Cortex of kidney (tissue), 1 donor: Measurements from ENCODE around the gene STXBP5L.
"Not testable (repeated sequence)": the region's sequence is repeated elsewhere in the genome, so short reads cannot be mapped to it uniquely, and the experiment has no call there.

Source experiments
- DNase-seq: peaks from one replicate; lab custom pipeline; 2025; lab: John Stamatoyannopoulos, UW

Gene STXBP5L

DNA sequence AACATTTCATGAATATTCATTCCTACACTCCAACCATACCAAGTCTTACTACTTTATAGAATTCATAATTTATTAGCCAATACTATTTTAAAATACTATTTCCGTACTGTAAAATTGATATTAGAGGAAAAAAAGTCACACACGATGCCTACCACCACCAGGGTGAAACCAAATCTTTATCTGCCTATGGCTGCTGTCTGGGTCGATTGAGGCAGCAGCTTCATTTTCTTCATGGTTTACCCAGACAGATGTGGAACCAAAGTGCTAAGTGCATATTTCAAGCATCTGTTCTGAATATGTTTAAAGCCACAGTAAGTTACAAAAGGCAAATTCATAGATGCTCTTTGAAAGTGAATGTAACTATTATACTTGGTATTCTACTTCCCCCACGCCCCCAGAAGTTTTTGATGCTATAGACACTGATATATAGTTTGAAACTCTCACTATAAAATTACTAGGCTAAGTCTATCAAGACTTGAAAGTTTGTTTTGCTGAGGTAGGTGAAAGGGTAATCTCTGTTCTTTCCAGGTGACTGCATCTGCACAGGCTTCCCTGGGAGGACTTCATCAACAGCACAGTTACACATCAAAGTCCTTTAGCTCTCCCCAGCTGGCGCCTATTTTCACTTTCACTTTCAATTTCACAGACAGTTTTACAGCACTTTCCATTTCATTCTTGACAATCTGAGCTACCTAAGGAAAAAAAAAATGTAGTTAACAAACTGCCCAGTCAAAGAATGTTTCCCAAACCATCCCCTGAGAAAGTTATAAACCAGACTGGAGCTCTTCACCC is 523.9 kb downstream of the STXBP5L start:
- no peak for DNase-seq

DNA sequence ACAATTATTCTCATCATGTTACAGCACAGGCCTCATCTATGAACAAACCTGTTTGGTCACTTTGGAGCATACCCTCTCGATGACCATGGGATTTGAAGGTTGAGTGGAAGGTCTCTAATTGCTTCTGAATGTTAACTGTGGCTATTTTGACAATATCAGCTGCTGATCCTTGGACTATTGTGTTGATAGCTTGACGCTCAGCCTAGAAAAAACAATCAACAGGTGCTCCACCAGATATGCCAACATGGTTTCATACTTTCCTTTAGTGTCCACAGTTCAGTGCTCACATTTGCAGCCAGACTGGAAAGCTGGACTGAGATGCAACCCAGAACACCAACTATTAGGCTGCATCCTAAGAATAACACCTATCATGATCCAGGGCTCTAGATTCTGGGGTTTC is 528.1 kb downstream of the STXBP5L start:
- DNase-seq, result no peak

DNA sequence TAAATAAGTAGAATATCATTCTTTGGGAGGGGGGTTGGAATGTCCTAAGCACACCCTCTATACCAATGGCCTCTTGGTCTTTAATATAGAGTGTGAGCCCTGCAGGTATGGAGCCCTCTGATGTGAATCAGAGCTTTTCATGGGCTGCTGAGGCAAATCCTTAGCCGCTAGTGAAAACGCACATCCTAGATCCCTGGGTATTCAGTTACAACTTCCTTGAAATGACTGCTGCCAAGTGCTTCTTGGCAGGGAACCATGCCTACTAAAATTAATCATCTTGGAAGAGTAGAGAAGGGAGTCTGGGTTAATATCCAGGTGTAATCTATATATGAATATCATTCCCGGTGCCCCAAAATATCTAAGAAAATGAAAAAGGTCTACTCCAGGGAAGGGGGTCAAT is 528.6 kb downstream of the STXBP5L start:
- no peak for DNase-seq

DNA sequence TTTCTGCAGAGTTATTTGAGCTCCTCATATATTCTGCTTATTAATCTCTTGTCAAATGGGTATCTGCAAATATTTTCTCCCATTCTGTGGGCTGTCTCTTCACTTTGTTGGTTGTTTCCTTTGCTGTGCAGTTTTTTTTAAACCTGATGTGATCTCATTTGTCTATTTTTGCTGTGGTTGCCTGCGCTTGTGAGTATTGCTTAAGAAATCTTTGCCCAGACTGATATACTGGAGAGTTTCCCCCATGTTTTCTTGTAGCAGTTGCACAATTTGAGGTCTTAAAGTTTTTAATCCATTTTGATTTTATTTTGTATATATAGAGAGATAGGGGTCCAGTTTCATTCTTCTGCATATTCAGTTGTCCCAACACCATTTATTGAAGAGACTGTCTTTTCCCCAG is 535.5 kb downstream of the STXBP5L start:
- DNase-seq, result no peak

DNA sequence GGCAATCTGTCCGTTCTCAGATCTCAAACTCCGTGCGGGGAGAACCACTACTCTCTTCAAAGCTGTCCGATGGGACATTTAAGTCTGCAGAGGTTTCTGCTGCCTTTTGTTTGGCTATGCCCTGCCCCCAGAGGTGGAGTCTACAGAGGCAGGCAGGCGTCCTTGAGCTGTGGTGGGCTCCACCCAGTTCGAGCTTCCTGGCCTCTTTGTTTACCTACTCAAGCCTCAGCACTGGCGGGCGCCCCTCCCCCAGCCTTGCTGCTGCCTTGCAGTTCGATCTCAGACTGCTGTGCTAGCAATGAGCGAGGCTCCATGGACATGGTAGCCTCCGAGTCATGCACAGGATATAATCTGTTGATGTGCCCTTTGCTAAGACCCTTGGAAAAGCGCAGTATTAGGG is 543.7 kb downstream of the STXBP5L start:
- DNase-seq, result not testable (repeated sequence)

DNA sequence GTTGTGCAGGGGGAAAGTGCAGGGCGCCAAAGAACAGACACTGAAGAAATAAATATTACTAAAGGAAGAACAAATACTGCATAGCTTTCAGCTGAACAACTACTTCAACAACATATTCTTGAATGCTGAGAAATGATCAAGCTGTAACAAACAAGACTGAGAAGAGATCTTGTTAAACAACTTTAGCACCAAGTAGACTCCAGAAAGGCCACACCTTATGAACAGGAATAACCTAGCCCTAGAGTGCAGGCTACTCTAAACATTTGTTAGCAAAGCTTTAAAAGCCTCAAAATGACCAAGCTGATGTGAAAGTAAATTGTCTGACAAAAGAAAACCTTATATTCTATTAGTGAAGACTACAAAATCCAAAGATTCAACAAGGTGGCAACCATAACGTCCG is 554.6 kb downstream of the STXBP5L start:
- DNase-seq, result no peak

DNA sequence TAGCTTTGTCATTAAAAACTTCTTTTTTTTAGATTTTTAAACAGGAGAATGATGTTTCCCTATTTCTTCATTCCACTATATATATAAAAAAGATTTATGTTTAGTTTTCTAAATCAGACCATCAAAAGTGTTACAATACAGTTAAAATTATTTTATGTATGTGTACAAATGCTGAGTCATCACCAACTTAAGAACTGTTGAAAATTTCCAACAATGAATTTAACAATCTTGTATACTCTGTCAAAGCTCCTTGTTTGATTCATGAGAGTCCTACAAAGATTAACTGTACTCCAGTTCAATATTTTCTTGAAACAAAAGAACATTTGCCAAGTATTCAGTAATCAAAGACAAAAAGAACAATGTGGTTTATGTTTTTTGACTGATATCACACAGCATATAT is 555.7 kb downstream of the STXBP5L start:
- DNase-seq, result no peak

DNA sequence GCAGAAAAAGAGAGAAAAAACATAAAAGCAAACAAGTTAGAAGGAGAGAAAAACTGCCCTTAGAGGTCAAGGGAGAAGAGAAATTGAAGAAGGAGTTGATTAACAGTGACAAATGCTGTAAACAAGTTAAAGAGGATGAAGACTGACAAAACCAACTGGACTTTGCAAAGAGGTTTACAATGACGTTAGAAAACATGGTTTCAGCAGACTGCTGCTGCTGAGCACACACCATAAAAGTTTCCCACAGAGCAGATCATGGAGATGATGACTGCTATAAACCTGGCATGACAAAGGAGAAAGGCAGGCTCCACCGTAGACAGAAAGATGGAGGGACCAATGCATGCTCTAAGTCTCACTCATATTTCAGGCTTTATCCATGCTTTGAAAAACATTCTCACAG is 559.1 kb downstream of the STXBP5L start:
- no peak for DNase-seq

DNA sequence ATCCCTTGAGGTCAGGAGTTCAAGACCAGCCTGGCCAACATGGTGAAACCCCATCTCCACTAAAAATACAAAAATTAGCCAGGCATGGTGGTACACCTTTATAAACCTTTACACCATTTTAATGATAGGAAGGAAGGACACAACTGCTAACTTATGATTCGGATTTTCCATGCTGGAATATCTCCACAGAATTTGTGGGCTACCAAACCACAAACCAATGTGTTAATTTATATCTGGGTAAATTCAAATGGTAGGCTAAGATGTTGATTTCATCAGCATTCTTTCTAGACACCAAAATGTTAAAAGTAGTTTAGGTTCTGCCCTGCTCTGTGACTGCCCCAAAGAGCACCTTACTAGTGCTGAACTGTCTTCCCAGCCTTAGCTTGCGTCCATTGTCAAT is 565.0 kb downstream of the STXBP5L start:
- no peak for DNase-seq
